ENCODE measurements around the gene ZPLD1. TPM values are rescaled to one million over a fixed set of nuclear protein-coding genes. Genes with fewer than 3 reads are reported as not detected.

The ZPLD1 gene
- total RNA-seq, 1 experiment from 2014 or later: not detected

GRCh38 chr3:102466001-102466400 lies 31.2 kb downstream of the ZPLD1 start (continued):
- TF ChIP-seq SRF (IDR thresholded peaks at IDR 0.05; ENCODE audit: low read depth) (no peak), TCF7L2 (IDR thresholded peaks at IDR 0.05; ENCODE audit: borderline replicate concordance, extremely low read depth, insufficient read depth, insufficient read length) (no peak), FOSL1 (IDR thresholded peaks at IDR 0.05; ENCODE audit: low read depth) (no peak)

GRCh38 chr3:102470066-102470465 lies 35.3 kb downstream of the ZPLD1 start:
- DNase-seq (ENCODE audit: low read depth, low spot score): no peak
- Histone ChIP-seq H3K4me1 (ENCODE audit: control insufficient read depth in 1 of 2, insufficient read depth in 2 of 2, low read length in 2 of 2) (no peaks in the 10 kb centered on the region), H2AFZ (ENCODE audit: low read depth, low read length, poor library complexity, severe bottlenecking) (no peak overlapping the region), H3K27ac (ENCODE audit: low read depth, low read length) (no peak overlapping the region), H3K4me2 (ENCODE audit: low read length) (no peak overlapping the region), H3K9me2 (ENCODE audit: insufficient read depth) (no peaks in the 10 kb centered on the region), H3K27me3 (ENCODE audit: insufficient read depth, low read length) (no peaks in the 10 kb centered on the region), H3K9ac (ENCODE audit: low read length) (no peak overlapping the region), H3K79me2 (ENCODE audit: insufficient read depth, low read length) (no peaks in the 10 kb centered on the region), H3K4me3 (replicated peaks in 1 of 2; ENCODE audit: low read depth in 1 of 2, low read length in 2 of 2) (no peak overlapping the region), H4K20me1 (ENCODE audit: insufficient read depth) (no peaks in the 10 kb centered on the region), H3K36me3 (ENCODE audit: control insufficient read depth in 1 of 2, insufficient read depth in 2 of 2, low read length in 2 of 2) (no peaks in the 10 kb centered on the region), H3K9me3 (ENCODE audit: control insufficient read depth in 1 of 2, insufficient read depth in 1 of 2, low read depth in 1 of 2, low read length in 2 of 2) (no peaks in the 10 kb centered on the region)
- CTCF ChIA-PET: interaction anchor here (1.2 kb wide), 1 partner anchor 241 kb away, joined by 3 read pairs; no protein-coding TSS in a partner anchor
- intact Hi-C loops (cut with micrococcal nuclease): no loop called here
- POLR2A ChIA-PET: no interaction called here
- RAD21 ChIA-PET (ENCODE audit: low non-redundant PET in 1 of 2, low total read pairs in 2 of 2, uncharacterized antibody in 2 of 2, unreplicated experiment in 2 of 2): no interaction called here
- TF ChIP-seq EZH2 (IDR thresholded peaks at IDR 0.05) (no peak), POLR2AphosphoS5 (IDR thresholded peaks at IDR 0.05; ENCODE audit: low read depth, low read length) (no peak), ZFX (IDR thresholded peaks at IDR 0.05) (no peak), CBX3 (IDR thresholded peaks at IDR 0.05; ENCODE audit: low read depth) (no peak), EZH2phosphoT487 (IDR thresholded peaks at IDR 0.05; ENCODE audit: borderline replicate concordance) (no peak), POLR2A (IDR thresholded peaks at IDR 0.05; ENCODE audit: borderline replicate concordance, extremely low read depth, insufficient read depth, insufficient read length) (no peak), CTCF (IDR thresholded peaks at IDR 0.05 in 2 of 3, conservative IDR thresholded peaks at IDR 0.05 in 1 of 3; ENCODE audit: borderline replicate concordance in 1 of 3, insufficient read depth in 1 of 3, low read depth in 2 of 3, low read length in 2 of 3) (no peak), ATF3 (IDR thresholded peaks at IDR 0.05) (no peak), EGR1 (IDR thresholded peaks at IDR 0.05; ENCODE audit: low read depth) (no peak), RAD21 (IDR thresholded peaks at IDR 0.05; ENCODE audit: low read depth) (no peak), JUND (IDR thresholded peaks at IDR 0.05) (no peak), CEBPB (IDR thresholded peaks at IDR 0.05; ENCODE audit: low read depth) (no peak), TCF7L2 (IDR thresholded peaks at IDR 0.05; ENCODE audit: borderline replicate concordance, extremely low read depth, insufficient read depth, insufficient read length) (no peak)
- no TSS peak for BruUV-seq (replicated peaks)
- no peak for ATAC-seq

Data from HCT116 (cell line).